ENCODE data around the gene SRRM3. TPM values are rescaled to one million over a fixed set of nuclear protein-coding genes. Genes with fewer than 3 reads are reported as not detected.

The SRRM3 gene
- total RNA-seq, 1 experiment from 2014 or later, result 12.7 TPM

GRCh38 chr7:76282344-76283253 is 80.9 kb downstream of the SRRM3 start:
- peak; percentile 46 for TF ChIP-seq POLR2A (IDR thresholded peaks at IDR 0.05; ENCODE audit: borderline replicate concordance, extremely low read depth, insufficient read depth, insufficient read length)
- no peak for TF ChIP-seq JUND (IDR thresholded peaks at IDR 0.05)
- no peak for TF ChIP-seq ELF1 (IDR thresholded peaks at IDR 0.05; ENCODE audit: borderline replicate concordance, low read depth)
- peak; percentile 86 for TF ChIP-seq POLR2AphosphoS5 (IDR thresholded peaks at IDR 0.05; ENCODE audit: low read depth, low read length)
- TF ChIP-seq TCF7L2 (IDR thresholded peaks at IDR 0.05; ENCODE audit: borderline replicate concordance, extremely low read depth, insufficient read depth, insufficient read length), result no peak
- TF ChIP-seq CTCF (IDR thresholded peaks at IDR 0.05 in 2 of 3, conservative IDR thresholded peaks at IDR 0.05 in 1 of 3; ENCODE audit: borderline replicate concordance in 1 of 3, insufficient read depth in 1 of 3, low read depth in 2 of 3, low read length in 2 of 3), result no peak
- TF ChIP-seq ZNF274 (IDR thresholded peaks at IDR 0.05; ENCODE audit: low read depth, low read length), result no peak
- TF ChIP-seq ZFX (IDR thresholded peaks at IDR 0.05), result peak; percentile 75; the same call in 1 of the 2 replicates
- no peak for TF ChIP-seq EZH2 (IDR thresholded peaks at IDR 0.05)
- TF ChIP-seq SIN3A (IDR thresholded peaks at IDR 0.05; ENCODE audit: low read depth), result no peak
- no peak for TF ChIP-seq EZH2phosphoT487 (IDR thresholded peaks at IDR 0.05; ENCODE audit: borderline replicate concordance)
- no peak for TF ChIP-seq ATF3 (IDR thresholded peaks at IDR 0.05)
- TF ChIP-seq MAX (IDR thresholded peaks at IDR 0.05), result no peak
- TF ChIP-seq CBX3 (IDR thresholded peaks at IDR 0.05; ENCODE audit: low read depth), result no peak
- TF ChIP-seq RAD21 (IDR thresholded peaks at IDR 0.05; ENCODE audit: low read depth), result no peak
- peak; percentile 15 for TF ChIP-seq YY1 (IDR thresholded peaks at IDR 0.05; ENCODE audit: extremely low read depth, insufficient replicate concordance, low read depth, low read length)
- no peak for TF ChIP-seq EGR1 (IDR thresholded peaks at IDR 0.05; ENCODE audit: low read depth)
- Histone ChIP-seq H3K9me3 (ENCODE audit: control insufficient read depth in 1 of 2, insufficient read depth in 1 of 2, low read depth in 1 of 2, low read length in 2 of 2) (no peaks in the 10 kb centered on the region), H3K36me3 (ENCODE audit: control insufficient read depth in 1 of 2, insufficient read depth in 2 of 2, low read length in 2 of 2) (peaks cover 8 to 10% of the 10 kb centered on the region in 2 experiments; a peak in 3 of 4 replicates), H3K4me2 (ENCODE audit: low read length) (peak overlapping the region; percentile 98), H3K4me1 (ENCODE audit: control insufficient read depth in 1 of 2, insufficient read depth in 2 of 2, low read length in 2 of 2) (peaks cover 10 to 28% of the 10 kb centered on the region in 2 experiments), H3K27ac (ENCODE audit: low read depth, low read length) (peak overlapping the region; percentile 84; the same call in 1 of the 2 replicates), H3K27me3 (ENCODE audit: insufficient read depth, low read length) (no peaks in the 10 kb centered on the region), H3K9me2 (ENCODE audit: insufficient read depth) (no peaks in the 10 kb centered on the region), H3K9ac (ENCODE audit: low read length) (peak overlapping the region; percentile 70), H4K20me1 (ENCODE audit: insufficient read depth) (no peaks in the 10 kb centered on the region), H2AFZ (ENCODE audit: low read depth, low read length, poor library complexity, severe bottlenecking) (no peak overlapping the region), H3K4me3 (replicated peaks in 1 of 2; ENCODE audit: low read depth in 1 of 2, low read length in 2 of 2) (peak overlapping the region; percentile 58 to 72), H3K79me2 (ENCODE audit: insufficient read depth, low read length) (peaks cover 5% of the 10 kb centered on the region; the same call in 1 of the 2 replicates)
- CTCF ChIA-PET, result interaction anchor here (0.9 to 2.5 kb wide), 4 partner anchors 9 to 31 kb away, joined by 3 to 9 read pairs (median 6); no protein-coding TSS in a partner anchor
- no TSS peak for BruUV-seq (replicated peaks)
- POLR2A ChIA-PET, result interaction anchor here (0.7 to 1.5 kb wide), 3 partner anchors 9 to 62 kb away, joined by 3 to 5 read pairs (median 4); no protein-coding TSS in a partner anchor
- RAD21 ChIA-PET (ENCODE audit: low non-redundant PET in 1 of 2, low total read pairs in 2 of 2, uncharacterized antibody in 2 of 2, unreplicated experiment in 2 of 2), result interaction anchor here in 1 of 2 experiments (0.8 kb wide), 1 partner anchor 8 kb away, joined by 3 read pairs; no protein-coding TSS in a partner anchor
- intact Hi-C loops (cut with micrococcal nuclease), result no loop called here
- DNase-seq (ENCODE audit: low read depth, low spot score) (no peak), ATAC-seq (peak; percentile 77)

Data from HCT116 (cell line).